ENCODE results near the gene CDH4. TPM values are rescaled to one million over a fixed set of nuclear protein-coding genes. Genes with fewer than 3 reads are reported as not detected.

The CDH4 gene
- total and polyA plus RNA-seq, 2 donors (not counting 1 experiment from before 2014, with no cell fraction given) = not detected

- ChIA-PET CTCF (no interaction called here), POLR2A (no interaction called here)
- intact Hi-C loops (cut with micrococcal nuclease) = no loop called here
- TF ChIP-seq EZH2 (IDR thresholded peaks at IDR 0.05; ENCODE audit: borderline replicate concordance, insufficient read depth, low read depth, low read length, poor library complexity, severe bottlenecking) = no peak
- no peak overlapping the region for H3K27ac ChIP-seq (ENCODE audit: low read length in 2 of 2)
- 87% methylated on average over 8 of the region's 8 CpGs for WGBS (ENCODE audit: insufficient coverage)
- Mint-ChIP-seq H3K4me3 (no peak overlapping the region), H3K4me1 (no peaks in the 10 kb centered on the region), H3K27ac (no peak overlapping the region), H3K9me3 (ENCODE audit: insufficient read depth) (no peaks in the 10 kb centered on the region), H3K27me3 (no peaks in the 10 kb centered on the region)
- no peak overlapping the region for H2AFZ ChIP-seq (ENCODE audit: insufficient read depth, low read depth, low read length, poor library complexity, severe bottlenecking)
- H3K4me3 ChIP-seq (ENCODE audit: control extremely low read depth in 1 of 5, extremely low read depth in 1 of 5, insufficient read depth in 1 of 5, low read depth in 2 of 5, low read length in 4 of 5) = no peak overlapping the region
- ATAC-seq (ENCODE audit: low read depth) (no peak), DNase-seq (no peak)
- no peak overlapping the region for H3K9ac ChIP-seq (ENCODE audit: low read length)
- no peaks in the 10 kb centered on the region for H4K20me1 ChIP-seq (ENCODE audit: control insufficient read depth, insufficient read depth, low read length, poor library complexity, severe bottlenecking)
- H3K79me2 ChIP-seq (ENCODE audit: control insufficient read depth, insufficient read depth, low read length) = no peaks in the 10 kb centered on the region
- H3K27me3 ChIP-seq (replicated peaks in 1 of 4; ENCODE audit: control extremely low read depth in 1 of 4, control insufficient read depth in 3 of 4, insufficient read depth in 4 of 4, low read length in 3 of 4) = no peaks in the 10 kb centered on the region
- H3K4me2 ChIP-seq (replicated peaks; ENCODE audit: low read depth, low read length, poor library complexity, severe bottlenecking) = no peak overlapping the region
- H3K9me3 ChIP-seq (ENCODE audit: control extremely low read depth in 1 of 3, control insufficient read depth in 2 of 3, insufficient read depth in 1 of 3, low read length in 2 of 3) = peaks cover 0 to 55% (median 0%) of the 10 kb centered on the region in 3 donors
- no peaks in the 10 kb centered on the region for H3K36me3 ChIP-seq (replicated peaks in 1 of 2; ENCODE audit: control extremely low read depth in 1 of 2, control insufficient read depth in 1 of 2, extremely low read depth in 1 of 2, insufficient read depth in 2 of 2, low read length in 1 of 2)
- no peaks in the 10 kb centered on the region for H3K4me1 ChIP-seq (ENCODE audit: control insufficient read depth in 2 of 2, insufficient read depth in 2 of 2, low read length in 2 of 2)
Observed at GRCh38 chr20:61855286-61855685, 603.2 kb downstream of the CDH4 start.

DNA sequence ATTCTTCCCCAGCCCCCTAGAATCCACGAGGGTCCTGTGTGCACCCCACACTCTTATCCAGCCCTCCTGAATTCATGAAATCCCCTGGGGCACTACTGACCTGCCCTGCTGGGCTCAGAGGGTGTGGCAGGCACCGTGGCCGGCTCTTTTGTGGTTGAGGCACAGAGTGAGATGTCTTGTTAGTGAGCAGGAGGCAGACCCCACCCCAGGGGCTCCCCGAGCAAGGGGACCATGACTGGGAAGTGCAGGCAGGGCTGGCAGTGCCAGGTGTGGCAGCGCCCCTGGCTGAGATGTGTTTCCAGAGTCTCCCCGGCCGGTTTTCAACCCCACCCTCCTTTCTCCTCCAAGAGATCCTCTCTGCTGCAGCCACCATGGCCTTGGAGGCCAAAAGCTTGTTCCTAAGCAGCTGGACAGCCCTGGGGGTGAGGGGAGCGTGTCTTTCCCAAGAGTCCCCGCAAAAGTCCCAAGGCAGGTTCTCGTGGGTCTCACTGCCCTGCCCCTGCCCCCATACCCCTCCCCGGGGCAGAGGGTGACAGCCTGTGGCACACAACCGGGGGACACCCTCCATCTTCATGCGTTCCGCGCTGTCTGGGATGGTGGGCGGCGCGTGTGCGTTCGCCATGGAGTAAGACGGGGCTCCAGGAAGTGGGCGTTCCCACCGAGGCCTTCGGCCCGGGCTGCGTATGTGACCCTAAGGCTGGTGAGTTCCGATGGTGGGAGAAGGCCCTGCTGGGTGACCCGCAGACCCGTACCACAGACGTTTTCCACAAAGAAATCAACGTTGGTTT, 604.8 kb downstream of the CDH4 start:
- no peak overlapping the region for H2AFZ ChIP-seq (ENCODE audit: insufficient read depth, low read depth, low read length, poor library complexity, severe bottlenecking)
- Mint-ChIP-seq H3K4me3 (no peak overlapping the region), H3K9me3 (ENCODE audit: insufficient read depth) (no peaks in the 10 kb centered on the region), H3K4me1 (no peaks in the 10 kb centered on the region), H3K27me3 (peaks cover 4% of the 10 kb centered on the region), H3K27ac (no peak overlapping the region)
- no peak overlapping the region for H3K27ac ChIP-seq (ENCODE audit: low read length in 2 of 2)
- no peak overlapping the region for H3K9ac ChIP-seq (ENCODE audit: low read length)
- H3K79me2 ChIP-seq (ENCODE audit: control insufficient read depth, insufficient read depth, low read length) = no peaks in the 10 kb centered on the region
- TF ChIP-seq EZH2 (IDR thresholded peaks at IDR 0.05; ENCODE audit: borderline replicate concordance, insufficient read depth, low read depth, low read length, poor library complexity, severe bottlenecking) = no peak
- TF ChIP-seq, protein P1, sequence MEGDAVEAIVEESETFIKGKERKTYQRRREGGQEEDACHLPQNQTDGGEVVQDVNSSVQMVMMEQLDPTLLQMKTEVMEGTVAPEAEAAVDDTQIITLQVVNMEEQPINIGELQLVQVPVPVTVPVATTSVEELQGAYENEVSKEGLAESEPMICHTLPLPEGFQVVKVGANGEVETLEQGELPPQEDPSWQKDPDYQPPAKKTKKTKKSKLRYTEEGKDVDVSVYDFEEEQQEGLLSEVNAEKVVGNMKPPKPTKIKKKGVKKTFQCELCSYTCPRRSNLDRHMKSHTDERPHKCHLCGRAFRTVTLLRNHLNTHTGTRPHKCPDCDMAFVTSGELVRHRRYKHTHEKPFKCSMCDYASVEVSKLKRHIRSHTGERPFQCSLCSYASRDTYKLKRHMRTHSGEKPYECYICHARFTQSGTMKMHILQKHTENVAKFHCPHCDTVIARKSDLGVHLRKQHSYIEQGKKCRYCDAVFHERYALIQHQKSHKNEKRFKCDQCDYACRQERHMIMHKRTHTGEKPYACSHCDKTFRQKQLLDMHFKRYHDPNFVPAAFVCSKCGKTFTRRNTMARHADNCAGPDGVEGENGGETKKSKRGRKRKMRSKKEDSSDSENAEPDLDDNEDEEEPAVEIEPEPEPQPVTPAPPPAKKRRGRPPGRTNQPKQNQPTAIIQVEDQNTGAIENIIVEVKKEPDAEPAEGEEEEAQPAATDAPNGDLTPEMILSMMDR (IDR thresholded peaks at IDR 0.05) = no peak
- ChIA-PET CTCF (interaction anchor here (0.7 kb wide), 1 partner anchor 69 kb away, joined by 4 read pairs; no protein-coding TSS in a partner anchor), POLR2A (no interaction called here)
- no peaks in the 10 kb centered on the region for H3K4me1 ChIP-seq (ENCODE audit: control insufficient read depth in 2 of 2, insufficient read depth in 2 of 2, low read length in 2 of 2)
- no peak overlapping the region for H3K4me2 ChIP-seq (replicated peaks; ENCODE audit: low read depth, low read length, poor library complexity, severe bottlenecking)
- no peaks in the 10 kb centered on the region for H4K20me1 ChIP-seq (ENCODE audit: control insufficient read depth, insufficient read depth, low read length, poor library complexity, severe bottlenecking)
- intact Hi-C loops (cut with micrococcal nuclease) = no loop called here
- no peak for DNase-seq
- WGBS (ENCODE audit: insufficient coverage) = 93% methylated on average over 30 of the region's 31 CpGs
- H3K27me3 ChIP-seq (replicated peaks in 1 of 4; ENCODE audit: control extremely low read depth in 1 of 4, control insufficient read depth in 3 of 4, insufficient read depth in 4 of 4, low read length in 3 of 4) = no peaks in the 10 kb centered on the region
- no peak overlapping the region for H3K4me3 ChIP-seq (ENCODE audit: control extremely low read depth in 1 of 5, extremely low read depth in 1 of 5, insufficient read depth in 1 of 5, low read depth in 2 of 5, low read length in 4 of 5)
- no peak for ATAC-seq (ENCODE audit: low read depth)
- H3K9me3 ChIP-seq (ENCODE audit: control extremely low read depth in 1 of 3, control insufficient read depth in 2 of 3, insufficient read depth in 1 of 3, low read length in 2 of 3) = peaks cover 0 to 49% (median 0%) of the 10 kb centered on the region in 3 donors
- no peaks in the 10 kb centered on the region for H3K36me3 ChIP-seq (replicated peaks in 1 of 2; ENCODE audit: control extremely low read depth in 1 of 2, control insufficient read depth in 1 of 2, extremely low read depth in 1 of 2, insufficient read depth in 2 of 2, low read length in 1 of 2)

Data from B cell (primary cell).